Astrocyte (in vitro differentiated cells and primary cell): ENCODE results near the gene UBE2C. TPM values are rescaled to one million over a fixed set of nuclear protein-coding genes. Genes with fewer than 3 reads are reported as not detected.

Source experiments
- DNase-seq: peaks from one replicate; pipeline ENCODE4 v3.0.0-alpha.2; 2010; ENCODE audit warnings: low read depth
- FAIRE-seq: peaks from 2 replicates; lab custom pipeline; 2011; peaks lifted over from hg19 to GRCh38; lab: Jason Lieb, UNC
- H2AFZ ChIP-seq: 2 replicates; pipeline ENCODE4 v1.6.0; 2012; ENCODE audit warnings: low read depth, low read length, inconsistent platforms
- H3K27ac ChIP-seq: 2 replicates; pipeline ENCODE4 v1.5.1; 2011; ENCODE audit warnings: low read depth, low read length, inconsistent platforms
- H3K27me3 ChIP-seq: 2 replicates; pipeline ENCODE4 v1.6.0; 2011; ENCODE audit warnings: low read length, inconsistent platforms; ENCODE audit not compliant: insufficient read depth
- H3K36me3 ChIP-seq: 2 replicates; pipeline ENCODE4 v1.5.1; 2011; ENCODE audit warnings: low read length, inconsistent platforms; ENCODE audit not compliant: insufficient read depth
- H3K4me1 ChIP-seq: 2 replicates; pipeline ENCODE4 v1.5.1; 2011; ENCODE audit warnings: low read length, inconsistent platforms; ENCODE audit not compliant: insufficient read depth
- H3K4me2 ChIP-seq: 2 replicates; pipeline ENCODE4 v1.6.0; 2012; ENCODE audit warnings: low read length, inconsistent platforms
- H3K4me3 ChIP-seq: 2 replicates; pipeline ENCODE4 v1.5.1; 2011; ENCODE audit warnings: low read depth, mild to moderate bottlenecking, low read length, inconsistent platforms; ENCODE audit not compliant: insufficient read depth
- H3K79me2 ChIP-seq: 2 replicates; pipeline ENCODE4 v1.6.0; 2012; ENCODE audit warnings: mild to moderate bottlenecking, low read length, inconsistent platforms; ENCODE audit not compliant: insufficient read depth
- H3K9ac ChIP-seq: 2 replicates; pipeline ENCODE4 v1.6.0; 2012; ENCODE audit warnings: mild to moderate bottlenecking, low read length, inconsistent platforms
- H3K9me3 ChIP-seq: 2 replicates; pipeline ENCODE4 v1.5.1; 2012; ENCODE audit warnings: low read depth, mild to moderate bottlenecking, low read length, inconsistent platforms; ENCODE audit not compliant: insufficient read depth
- H4K20me1 ChIP-seq: 2 replicates; pipeline ENCODE4 v1.6.0; 2012; ENCODE audit warnings: low read length, inconsistent platforms; ENCODE audit not compliant: insufficient read depth
- H3K27ac Mint-ChIP-seq: one replicate; pipeline ENCODE4 v1.8.0; 2021; ENCODE audit warnings: mild to moderate bottlenecking, mixed read lengths; ENCODE audit not compliant: unreplicated experiment
- H3K27me3 Mint-ChIP-seq: one replicate; pipeline ENCODE4 v1.8.0; 2021; ENCODE audit warnings: low read depth, mixed read lengths; ENCODE audit not compliant: unreplicated experiment
- H3K36me3 Mint-ChIP-seq: one replicate; pipeline ENCODE4 v1.8.0; 2021; ENCODE audit warnings: low read depth, mixed read lengths; ENCODE audit not compliant: unreplicated experiment
- H3K4me1 Mint-ChIP-seq: one replicate; pipeline ENCODE4 v1.8.0; 2021; ENCODE audit warnings: low read depth, mixed read lengths; ENCODE audit not compliant: unreplicated experiment
- H3K4me3 Mint-ChIP-seq: one replicate; pipeline ENCODE4 v1.8.0; 2021; ENCODE audit warnings: mild to moderate bottlenecking, moderate library complexity, mixed read lengths; ENCODE audit not compliant: unreplicated experiment
- H3K9me3 Mint-ChIP-seq: one replicate; pipeline ENCODE4 v1.8.0; 2021; ENCODE audit warnings: mild to moderate bottlenecking, mixed read lengths; ENCODE audit not compliant: unreplicated experiment
- CTCF ChIP-seq: IDR thresholded peaks from 2 replicates; pipeline ENCODE4 v1.5.1; 2011; ENCODE audit warnings: low read depth, mild to moderate bottlenecking, inconsistent platforms, low read length, moderate library complexity; ENCODE audit not compliant: insufficient read depth
- EZH2 ChIP-seq: IDR thresholded peaks from 2 replicates; pipeline ENCODE4 v1.6.1; 2012; ENCODE audit warnings: mild to moderate bottlenecking, low read length, inconsistent platforms; ENCODE audit not compliant: insufficient read depth
- total RNA-seq: library from RNA; stranded (reverse); gene quantifications from 2 replicates; pipeline ENCODE4 v1.2.1, GENCODE V29; 2021

UBE2C gene
- total RNA-seq, 1 donor from 2014 or later, result 12.3 TPM

- Histone ChIP-seq H4K20me1 (no peaks in the 10 kb centered on the region), H3K9ac (no peak overlapping the region), H3K79me2 (peaks cover 30% of the 10 kb centered on the region), H2AFZ (no peak overlapping the region), H3K36me3 (peaks cover 20% of the 10 kb centered on the region), H3K4me2 (peak overlapping the region; percentile 68), H3K27ac (no peak overlapping the region), H3K4me3 (no peak overlapping the region), H3K4me1 (peaks cover 9% of the 10 kb centered on the region), H3K27me3 (no peaks in the 10 kb centered on the region), H3K9me3 (no peaks in the 10 kb centered on the region)
- Mint-ChIP-seq H3K9me3 (no peaks in the 10 kb centered on the region), H3K27me3 (no peaks in the 10 kb centered on the region), H3K27ac (no peak overlapping the region), H3K4me3 (no peak overlapping the region), H3K36me3 (peaks cover 6% of the 10 kb centered on the region), H3K4me1 (peaks cover 6% of the 10 kb centered on the region)
- TF ChIP-seq CTCF (no peak), EZH2 (no peak)
- DNase-seq (no peak), FAIRE-seq (no peak)
These were observed 1.9 kb downstream of the UBE2C start for GRCh38 chr20:45814314-45814713.

- DNase-seq, result no peak
These were observed 4.5 kb downstream of the UBE2C start for GRCh38 chr20:45816951-45817350.

More at GRCh38 chr20:45816951-45817350, 4.5 kb downstream of the UBE2C start:
- no peaks in the 10 kb centered on the region for H3K9me3 ChIP-seq
- peaks cover 1% of the 10 kb centered on the region for H3K27me3 Mint-ChIP-seq
- no peak overlapping the region for H3K27ac Mint-ChIP-seq
- H3K4me3 Mint-ChIP-seq, result no peak overlapping the region
- peaks cover 8% of the 10 kb centered on the region for H3K4me1 ChIP-seq
- peaks cover 6% of the 10 kb centered on the region for H3K4me1 Mint-ChIP-seq
- no peak overlapping the region for H3K27ac ChIP-seq
- H3K27me3 ChIP-seq, result no peaks in the 10 kb centered on the region
- H4K20me1 ChIP-seq, result no peaks in the 10 kb centered on the region
- H3K9me3 Mint-ChIP-seq, result no peaks in the 10 kb centered on the region
- peaks cover 30% of the 10 kb centered on the region for H3K79me2 ChIP-seq
- FAIRE-seq, result no peak
- H3K36me3 Mint-ChIP-seq, result no peaks in the 10 kb centered on the region
- no peaks in the 10 kb centered on the region for H3K36me3 ChIP-seq
- H3K4me2 ChIP-seq, result no peak overlapping the region
- H2AFZ ChIP-seq, result no peak overlapping the region
- TF ChIP-seq CTCF, result no peak
- no peak for TF ChIP-seq EZH2
- no peak overlapping the region for H3K4me3 ChIP-seq
- H3K9ac ChIP-seq, result no peak overlapping the region
